SH-SY5Y (cell line): ENCODE data around the gene SLC12A5.

Experiments
- GATA2 ChIP-seq: IDR thresholded peaks from 2 replicates; pipeline ENCODE4 v1.6.1; 2011; ENCODE audit warnings: mild to moderate bottlenecking, low read depth, low read length
- GATA3 ChIP-seq: IDR thresholded peaks from 2 replicates; pipeline ENCODE4 v1.6.1; 2011; ENCODE audit warnings: low read depth, mild to moderate bottlenecking, low read length, moderate library complexity

DNA sequence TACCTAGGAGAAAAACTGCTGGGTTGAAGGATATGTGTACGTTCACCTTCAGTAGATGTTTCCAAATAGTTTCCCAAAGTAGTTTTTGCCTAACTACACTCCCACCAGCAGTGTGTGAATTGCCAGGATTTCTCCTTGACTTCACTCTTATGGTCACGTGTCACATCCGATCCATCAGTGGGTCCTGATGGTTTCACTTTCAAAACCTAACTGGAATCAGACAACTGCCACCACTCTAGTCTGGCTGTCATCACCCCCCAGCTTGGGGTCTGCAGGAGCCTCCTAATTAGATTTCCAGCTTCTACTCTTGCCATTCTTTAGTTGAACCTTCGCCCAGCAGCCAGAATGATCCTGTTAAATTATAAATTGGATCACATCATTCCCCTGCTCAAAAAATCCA is 8.5 kb upstream of the SLC12A5 start:
- TF ChIP-seq GATA2 (no peak), GATA3 (no peak)
